H1 (cell line): ENCODE data around the gene DISC1. TPM values are rescaled to one million over a fixed set of nuclear protein-coding genes. Genes with fewer than 3 reads are reported as not detected.

Experiments
- CTCF ChIA-PET: fragments of 300-600 bp; sonication (Branson Sonifier 250); formaldehyde crosslinking; loops from one replicate; lab custom pipeline; 2021; ENCODE audit not compliant: partially characterized antibody; lab: Charles Lee
- POLR2A ChIA-PET: fragments of 300-600 bp; sonication (Branson Sonifier 250); formaldehyde crosslinking; loops from one replicate; lab custom pipeline; 2021; ENCODE audit warnings: inconsistent platforms; ENCODE audit not compliant: partially characterized antibody; lab: Charles Lee
- DNase-seq, 2 experiments: peaks; one replicate each; pipeline versions ENCODE4 v3.0.0 to v3.0.0-alpha.2; 2010 to 2022; ENCODE audit warnings: low spot score in 2 of 2, low read depth in 1 of 2, mixed read lengths in 1 of 2
- FAIRE-seq: peaks from 2 replicates; lab custom pipeline; 2011; peaks lifted over from hg19 to GRCh38; lab: Jason Lieb, UNC
- H2AFZ ChIP-seq: 2 replicates; pipeline ENCODE4 v1.8.1; 2012; ENCODE audit warnings: low read length, inconsistent platforms
- H2AK5ac ChIP-seq: 2 replicates; pipeline ENCODE4 v1.6.1; 2013; ENCODE audit warnings: low read depth, low read length
- H2BK120ac ChIP-seq: replicated peaks from 2 replicates; pipeline ENCODE3; 2013; ENCODE audit warnings: low read depth, low read length, inconsistent platforms
- H2BK12ac ChIP-seq: 2 replicates; pipeline ENCODE4 v1.6.1; 2013; ENCODE audit warnings: low read depth, low read length
- H2BK15ac ChIP-seq: 2 replicates; pipeline ENCODE4 v1.6.1; 2013; ENCODE audit warnings: low read length
- H2BK20ac ChIP-seq: 2 replicates; pipeline ENCODE4 v1.6.1; 2013; ENCODE audit warnings: low read length
- H2BK5ac ChIP-seq: 2 replicates; pipeline ENCODE4 v1.6.1; 2013; ENCODE audit warnings: low read depth, low read length
- H3K14ac ChIP-seq: 2 replicates; pipeline ENCODE4 v1.6.1; 2013; ENCODE audit warnings: inconsistent platforms; ENCODE audit not compliant: insufficient read length
- H3K18ac ChIP-seq: 2 replicates; pipeline ENCODE4 v1.6.1; 2013; ENCODE audit warnings: low read length; ENCODE audit errors: extremely low read depth
- H3K23ac ChIP-seq: 2 replicates; pipeline ENCODE4 v1.6.1; 2013; ENCODE audit warnings: inconsistent platforms; ENCODE audit not compliant: insufficient read length
- H3K23me2 ChIP-seq: 2 replicates; pipeline ENCODE4 v1.6.1; 2013; ENCODE audit warnings: low read depth, low read length
- H3K27ac ChIP-seq: 2 replicates; pipeline ENCODE4 v1.6.1; 2011; ENCODE audit warnings: low read depth, low read length, inconsistent platforms
- H3K27me3 ChIP-seq, 4 experiments: replicated peaks in 1 of 4; 1 replicate in 1 of 4; 2 replicates in 3 of 4; pipeline versions ENCODE4 v1.6.1 to v1.8.1; 2011 to 2013; ENCODE audit warnings: low read length in 3 of 4, mild to moderate bottlenecking in 3 of 4, inconsistent platforms in 2 of 4, mixed read lengths in 2 of 4, moderate library complexity in 1 of 4; ENCODE audit not compliant: control insufficient read depth in 3 of 4, insufficient read depth in 3 of 4; ENCODE audit errors: extremely low read depth in 1 of 4
- H3K36me3 ChIP-seq, 4 experiments: 2 replicates each; pipeline versions ENCODE4 v1.6.1 to v1.8.1; 2011 to 2013; ENCODE audit warnings: mild to moderate bottlenecking in 4 of 4, low read length in 3 of 4, moderate library complexity in 2 of 4, control low read depth in 1 of 4, inconsistent platforms in 1 of 4; ENCODE audit not compliant: insufficient read depth in 4 of 4, control insufficient read depth in 2 of 4
- H3K4ac ChIP-seq: replicated peaks from 2 replicates; pipeline ENCODE3; 2013; ENCODE audit warnings: low read length, low read depth, mixed read lengths, inconsistent platforms; ENCODE audit not compliant: insufficient read length
- H3K4me1 ChIP-seq, 4 experiments: replicated peaks in 1 of 4; 1 replicate in 1 of 4; 2 replicates in 3 of 4; pipeline versions ENCODE4 v1.6.1 to v1.8.1; 2011 to 2013; ENCODE audit warnings: low read length in 3 of 4, inconsistent platforms in 2 of 4, mixed read lengths in 1 of 4; ENCODE audit not compliant: insufficient read depth in 4 of 4, control insufficient read depth in 3 of 4
- H3K4me2 ChIP-seq, 2 experiments: 2 replicates each; pipeline versions ENCODE4 v1.6.1 to v1.8.1; 2011 to 2013; ENCODE audit warnings: low read depth in 2 of 2, low read length in 2 of 2, control low read depth in 1 of 2, inconsistent platforms in 1 of 2, mild to moderate bottlenecking in 1 of 2; ENCODE audit not compliant: insufficient read depth in 1 of 2
- H3K4me3 ChIP-seq, 4 experiments: fragments of 200-600, 300-600 bp in 1 of 4; sonication (generic), shearing (Covaris generic), sonication (Bioruptor Twin) in 1 of 4; 2 replicates each; pipeline versions ENCODE4 v1.5.1 to v1.8.1; 2011 to 2016; ENCODE audit warnings: low read length in 4 of 4, low read depth in 3 of 4, control low read depth in 2 of 4, inconsistent platforms in 2 of 4, mild to moderate bottlenecking in 2 of 4, mixed read lengths in 1 of 4, moderate library complexity in 1 of 4; ENCODE audit not compliant: insufficient read depth in 2 of 4; ENCODE audit errors: extremely low read depth in 1 of 4
- H3K56ac ChIP-seq: replicated peaks from 2 replicates; pipeline ENCODE3; 2013; ENCODE audit warnings: low read depth, mild to moderate bottlenecking, mixed read lengths, low read length, inconsistent platforms; ENCODE audit not compliant: insufficient read length
- H3K79me1 ChIP-seq: 2 replicates; pipeline ENCODE4 v1.6.1; 2013; ENCODE audit warnings: low read depth, low read length, control low read depth
- H3K79me2 ChIP-seq, 2 experiments: 2 replicates each; pipeline versions ENCODE4 v1.6.1 to v1.8.1; 2012 to 2013; ENCODE audit warnings: low read length in 2 of 2, mild to moderate bottlenecking in 2 of 2, inconsistent platforms in 1 of 2; ENCODE audit not compliant: insufficient read depth in 2 of 2, control insufficient read depth in 1 of 2
- H3K9ac ChIP-seq, 4 experiments: replicated peaks in 1 of 4; 1 replicate in 1 of 4; 2 replicates in 3 of 4; pipeline versions ENCODE4 v1.6.1 to v1.8.1; 2011 to 2013; ENCODE audit warnings: low read depth in 3 of 4, low read length in 3 of 4, control low read depth in 2 of 4, mild to moderate bottlenecking in 2 of 4, moderate library complexity in 2 of 4, inconsistent platforms in 1 of 4; ENCODE audit errors: extremely low read depth in 1 of 4
- H3K9me3 ChIP-seq, 2 experiments: 2 replicates each; pipeline versions ENCODE4 v1.6.1 to v1.8.1; 2012 to 2013; ENCODE audit warnings: mild to moderate bottlenecking in 2 of 2, moderate library complexity in 2 of 2, control low read depth in 1 of 2, inconsistent platforms in 1 of 2, low read depth in 1 of 2, low read length in 1 of 2, mixed read lengths in 1 of 2; ENCODE audit not compliant: insufficient read depth in 2 of 2
- H4K20me1 ChIP-seq, 2 experiments: replicated peaks in 1 of 2; 2 replicates each; pipeline versions ENCODE3 to v1.8.1; 2011 to 2013; ENCODE audit warnings: inconsistent platforms in 2 of 2, low read length in 2 of 2, mild to moderate bottlenecking in 1 of 2; ENCODE audit not compliant: insufficient read depth in 2 of 2, control insufficient read depth in 1 of 2
- H4K5ac ChIP-seq: 2 replicates; pipeline ENCODE4 v1.6.1; 2013; ENCODE audit warnings: low read length, low read depth, mixed read lengths, inconsistent platforms; ENCODE audit not compliant: insufficient read length
- H4K8ac ChIP-seq: 2 replicates; pipeline ENCODE4 v1.8.0; 2013; ENCODE audit warnings: mild to moderate bottlenecking, moderate library complexity, low read length, inconsistent platforms; ENCODE audit not compliant: insufficient read depth; ENCODE audit errors: extremely low read depth
- H4K91ac ChIP-seq: replicated peaks from 2 replicates; pipeline ENCODE3; 2013; ENCODE audit warnings: low read length, mixed read lengths, inconsistent platforms; ENCODE audit not compliant: insufficient read length
- BRCA1 ChIP-seq: IDR thresholded peaks from 2 replicates; pipeline ENCODE4 v1.6.1; 2012; ENCODE audit warnings: low read depth, low read length, improper control_type of control experiment
- CREB1 ChIP-seq: IDR thresholded peaks from 2 replicates; pipeline ENCODE4 v1.6.1; 2012; ENCODE audit warnings: inconsistent platforms
- JUN ChIP-seq: IDR thresholded peaks from 2 replicates; pipeline ENCODE4 v1.6.1; 2011; ENCODE audit warnings: low read depth, mild to moderate bottlenecking, improper control_type of control experiment, low read length
- JUND ChIP-seq: IDR thresholded peaks from 2 replicates; pipeline ENCODE4 v1.6.1; 2011; ENCODE audit warnings: mild to moderate bottlenecking, improper control_type of control experiment, low read length
- NRF1 ChIP-seq: IDR thresholded peaks from 2 replicates; pipeline ENCODE4 v1.6.1; 2011; ENCODE audit warnings: mild to moderate bottlenecking, low read depth, low read length, improper control_type of control experiment
- POLR2A ChIP-seq, 2 experiments: IDR thresholded peaks; 1 replicate in 1 of 2; 2 replicates in 1 of 2; pipeline ENCODE4 v1.6.1; 2011; ENCODE audit warnings: low read depth in 2 of 2, low read length in 2 of 2, mild to moderate bottlenecking in 2 of 2; ENCODE audit errors: control extremely low read depth in 1 of 2
- POLR2AphosphoS5 ChIP-seq: IDR thresholded peaks from 2 replicates; pipeline ENCODE4 v1.6.1; 2011; ENCODE audit warnings: low read depth, low read length
- SP1 ChIP-seq: IDR thresholded peaks from 2 replicates; pipeline ENCODE4 v1.6.1; 2011; ENCODE audit warnings: low read depth, low read length
- SP4 ChIP-seq: IDR thresholded peaks from 2 replicates; pipeline ENCODE4 v1.6.1; 2012; ENCODE audit warnings: low read length, inconsistent platforms
- whole genome bisulfite sequencing, 2 experiments: shearing (Covaris generic) in 1 of 2; methylation state at CpG; one replicate each; pipeline versions ENCODE4 v1.1.6 to v1.1.7; 2013 to 2015; ENCODE audit warnings: low lambda C conversion rate in 2 of 2, mixed read lengths in 2 of 2, inconsistent platforms in 1 of 2, low coverage in 1 of 2, missing lambda C conversion rate in 1 of 2; ENCODE audit not compliant: insufficient replicate concordance in 2 of 2, insufficient coverage in 1 of 2, insufficient read length in 1 of 2; ENCODE audit errors: extremely low coverage in 1 of 2, missing lambda C conversion rate in 1 of 2; 5-methylcytosine and 5-hydroxymethylcytosine counted together
- polyA plus RNA-seq, 7 experiments: library from polyadenylated mRNA; depleted of rRNA in 3 of 7; stranded (reverse) in 5 of 7; unstranded in 2 of 7; fragments of >200 nt in 5 of 7; fragments of 200-250 nt in 2 of 7; gene quantifications; 1 replicate in 5 of 7; 2 replicates in 1 of 7; 4 replicates in 1 of 7; pipeline versions ENCODE4 v1.2.1 to v1.2.3, GENCODE V29; 2011 to 2013; ENCODE audit warnings: missing spikeins in 2 of 7, mixed read lengths in 2 of 7
- total RNA-seq: library from RNA; stranded (reverse); fragmentation: NEBNext Ultra II Directional; extraction: Animal tissue kit (Norgen Biotek cat#: 25700); gene quantifications from 2 replicates; pipeline ENCODE4 v1.2.1, GENCODE V29; 2021

Gene DISC1
- total and polyA plus RNA-seq, 2 of the 8 experiments (the other 6 are each of a cell fraction or from before 2014, with no cell fraction given): 1.1 to 3.5 TPM

DNA sequence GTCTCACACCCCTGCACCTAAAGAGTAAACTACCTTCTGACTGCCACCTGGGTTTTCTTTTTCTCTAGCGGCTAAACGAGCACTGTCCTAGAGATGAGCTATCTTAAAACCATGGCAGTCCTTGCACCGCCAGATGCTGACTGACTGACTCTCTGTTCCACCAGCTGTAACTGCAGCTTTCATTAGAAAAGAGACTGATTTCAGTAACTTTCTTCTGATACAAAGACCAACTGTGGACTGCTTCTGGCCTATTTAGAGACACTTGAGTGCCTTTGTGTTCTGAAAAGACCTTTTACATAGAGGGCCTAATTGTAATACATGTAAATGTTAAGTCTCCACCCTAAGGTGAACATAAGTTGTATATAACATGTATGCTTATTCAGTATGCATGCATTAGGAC lies 152.5 kb downstream of the DISC1 start:
- Histone ChIP-seq H3K4me1 (peaks cover 0 to 3% (median 0%) of the 10 kb centered on the region in 4 experiments; a peak in 1 of 7 replicates), H2BK20ac (no peak overlapping the region), H3K9ac (no peak overlapping the region), H2BK120ac (no peak overlapping the region), H3K27ac (no peak overlapping the region), H2AFZ (no peak overlapping the region), H3K56ac (no peak overlapping the region), H3K4me2 (no peak overlapping the region), H3K79me2 (no peaks in the 10 kb centered on the region), H3K4ac (no peak overlapping the region), H3K14ac (no peak overlapping the region), H3K18ac (no peak overlapping the region), H2AK5ac (no peak overlapping the region), H3K36me3 (no peaks in the 10 kb centered on the region), H4K20me1 (no peaks in the 10 kb centered on the region), H4K8ac (no peak overlapping the region), H2BK12ac (no peak overlapping the region), H2BK15ac (no peak overlapping the region), H3K9me3 (no peaks in the 10 kb centered on the region), H3K27me3 (no peaks in the 10 kb centered on the region; a peak in 1 of 7 replicates), H2BK5ac (no peak overlapping the region), H3K79me1 (no peaks in the 10 kb centered on the region), H3K4me3 (no peak overlapping the region), H3K23ac (no peak overlapping the region), H4K5ac (no peak overlapping the region), H4K91ac (no peak overlapping the region), H3K23me2 (no peaks in the 10 kb centered on the region)
- CTCF ChIA-PET: interaction anchor here (0.6 to 1.2 kb wide), 3 partner anchors 12 to 547 kb away, joined by 3 to 4 read pairs (median 3); no protein-coding TSS in a partner anchor
- TF ChIP-seq NRF1: no peak
- TF ChIP-seq SP4: no peak
- TF ChIP-seq POLR2AphosphoS5: no peak
- no peak for TF ChIP-seq BRCA1
- TF ChIP-seq CREB1: no peak
- TF ChIP-seq POLR2A (IDR thresholded peaks at IDR 0.05; ENCODE audit: control extremely low read depth in 1 of 2, low read depth in 2 of 2, low read length in 2 of 2): no peak
- no peak for TF ChIP-seq JUN
- no peak for TF ChIP-seq JUND
- TF ChIP-seq SP1: no peak
- WGBS, 2 experiments: 92% methylated on average over 3 of the region's 3 CpGs; no CpG with 5 or more reads in 1 of the 2 experiments
- FAIRE-seq (no peak), DNase-seq (no peak)
- POLR2A ChIA-PET: no interaction called here
